Testis (tissue), 2 donors: Measurements from ENCODE around the gene CCSAP.

Experiments
- CTCF ChIP-seq, 3 experiments: fragments of 450-650 bp in 2 of 3; fragments of 200-600 bp in 1 of 3; sonication (generic) in 1 of 3; IDR thresholded peaks; one replicate each; pipeline ENCODE4 v1.5.1; 2016 to 2019; ENCODE audit warnings: antibody characterized with exemption in 3 of 3, mild to moderate bottlenecking in 2 of 3, moderate library complexity in 1 of 3
- POLR2A ChIP-seq: fragments of 450-650 bp; IDR thresholded peaks from one replicate; pipeline ENCODE4 v1.6.1; 2017; ENCODE audit warnings: antibody characterized with exemption, mild to moderate bottlenecking, moderate library complexity

DNA sequence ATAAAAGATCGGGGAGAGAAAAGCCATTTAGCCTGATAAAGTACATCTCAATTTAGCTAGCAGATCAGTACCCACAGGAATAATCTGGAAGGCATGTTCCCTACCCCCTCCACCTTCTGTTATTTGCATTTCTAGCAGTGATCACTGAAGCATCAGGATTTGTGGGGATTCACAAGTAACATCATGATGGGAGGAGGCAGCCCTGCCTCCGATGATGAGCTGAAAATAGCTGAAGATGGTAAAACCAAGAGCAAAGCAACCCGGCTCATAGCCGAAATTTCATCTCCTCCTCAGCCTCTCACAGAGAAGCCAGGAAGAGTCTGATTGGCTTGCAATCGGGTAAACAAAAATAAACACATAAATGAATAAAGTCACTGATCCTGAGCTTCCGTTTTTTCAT is 2.4 kb downstream of the CCSAP start:
- TF ChIP-seq CTCF (IDR thresholded peaks at IDR 0.05) (no peak), POLR2A (no peak)
